HG02798 (cell line): ENCODE data around the gene DIP2A.
"Not testable (repeated sequence)": the region's sequence is repeated elsewhere in the genome, so short reads cannot be mapped to it uniquely, and the experiment has no call there.

ENCODE experiments used
- ATAC-seq: cut with Tn5 transposase; IDR thresholded peaks from one replicate; pipeline ENCODE4 v1.9.1; 2021; ENCODE audit warnings: mild to moderate bottlenecking; ENCODE audit not compliant: unreplicated experiment, poor library complexity

The DIP2A gene

DNA sequence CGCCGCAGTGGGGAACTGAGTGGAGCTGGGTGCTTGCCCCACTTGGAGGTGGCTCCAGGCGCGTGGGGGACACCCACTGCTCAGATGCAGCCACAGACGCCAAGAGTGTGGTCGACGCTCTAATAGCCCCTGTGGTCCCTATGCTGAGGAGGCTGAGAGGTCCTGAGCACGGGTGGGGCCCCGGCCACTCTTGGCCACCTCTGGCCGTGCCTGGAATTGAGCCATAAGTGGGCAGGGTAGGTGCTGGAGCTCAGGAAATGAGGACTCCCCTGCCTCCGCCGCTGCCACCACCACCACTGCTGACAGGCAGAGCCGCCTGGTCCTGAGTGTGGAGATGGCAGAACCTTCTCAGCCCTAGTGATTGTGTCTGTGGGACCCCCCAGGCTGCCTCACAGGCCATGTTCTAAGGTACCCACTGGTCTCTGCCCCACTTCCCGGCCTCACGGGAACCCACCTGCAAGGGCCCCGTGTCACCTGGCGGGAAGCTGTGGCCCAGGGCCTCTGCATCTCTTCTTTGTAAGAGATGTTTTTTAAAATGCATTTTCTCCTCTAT is 34.6 kb upstream of the DIP2A start:
- no peak for ATAC-seq

GRCh38 chr21:46424621-46425020 is 34.1 kb upstream of the DIP2A start:
- ATAC-seq, result no peak

DNA sequence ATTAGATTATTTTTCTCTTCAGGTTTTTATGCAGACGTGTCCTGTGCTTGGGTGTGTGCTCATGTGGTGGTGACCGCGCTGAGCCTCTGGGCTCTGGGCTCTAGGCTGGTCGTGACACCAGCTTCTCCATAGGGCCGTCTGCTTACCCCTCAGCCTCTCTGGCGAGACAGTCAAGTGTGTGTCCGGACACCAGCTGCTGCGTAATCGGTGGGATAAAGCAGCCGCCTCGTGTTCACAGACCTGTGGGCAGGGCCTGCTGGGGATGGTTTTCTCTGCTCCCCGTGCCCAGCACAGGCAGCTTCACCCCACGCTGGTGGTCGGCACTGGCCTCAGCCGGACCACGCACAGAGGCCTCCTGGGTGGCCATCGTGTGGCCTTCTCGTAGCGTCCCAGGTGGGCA is 33.6 kb upstream of the DIP2A start:
- ATAC-seq, result no peak

DNA sequence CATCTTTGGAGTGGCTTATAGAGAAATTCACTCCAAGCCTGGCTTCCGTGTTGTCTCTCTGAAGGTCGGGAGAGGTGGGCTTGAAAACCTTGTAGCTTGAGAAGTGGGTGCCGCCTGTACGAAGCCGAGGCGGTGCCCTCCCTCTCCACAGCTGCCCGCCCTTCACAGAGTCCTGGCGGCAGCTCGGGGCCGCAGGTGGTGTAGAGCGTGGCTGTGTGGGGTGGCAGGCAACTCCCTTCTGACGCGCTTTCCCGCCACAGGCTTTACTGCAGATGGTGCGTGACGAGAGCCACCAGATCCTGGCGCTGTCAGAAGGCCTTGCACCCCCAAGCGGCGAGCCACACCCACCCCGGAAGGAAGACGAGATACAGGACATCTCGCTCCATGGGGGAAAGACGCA is 33.1 kb upstream of the DIP2A start:
- ATAC-seq, result no peak

GRCh38 chr21:46426313-46427046 is 32.2 kb upstream of the DIP2A start:
- ATAC-seq, result no peak

GRCh38 chr21:46427516-46427915 is 31.2 kb upstream of the DIP2A start:
- ATAC-seq, result no peak

DNA sequence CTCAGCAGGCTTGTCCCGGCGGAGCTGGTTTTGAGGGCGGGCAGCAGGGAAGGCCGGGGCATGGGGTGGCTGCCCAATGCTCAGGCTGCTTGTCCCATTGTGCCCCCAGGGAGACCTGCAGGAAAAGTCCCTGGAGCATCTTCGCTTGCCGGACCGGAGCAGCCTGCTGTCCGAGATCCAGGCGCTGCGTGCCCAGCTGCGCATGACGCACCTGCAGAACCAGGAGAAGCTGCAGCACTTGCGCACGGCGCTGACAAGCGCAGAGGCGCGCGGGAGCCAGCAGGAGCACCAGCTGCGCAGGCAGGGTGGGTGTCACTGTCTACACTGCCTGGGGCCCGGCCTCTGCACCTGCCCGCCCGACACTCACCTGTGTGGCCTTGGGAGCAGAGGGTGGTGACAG is 30.4 kb upstream of the DIP2A start:
- ATAC-seq, result no peak

- no peak for ATAC-seq
Observed at GRCh38 chr21:46428987-46429710, 29.5 kb upstream of the DIP2A start.

DNA sequence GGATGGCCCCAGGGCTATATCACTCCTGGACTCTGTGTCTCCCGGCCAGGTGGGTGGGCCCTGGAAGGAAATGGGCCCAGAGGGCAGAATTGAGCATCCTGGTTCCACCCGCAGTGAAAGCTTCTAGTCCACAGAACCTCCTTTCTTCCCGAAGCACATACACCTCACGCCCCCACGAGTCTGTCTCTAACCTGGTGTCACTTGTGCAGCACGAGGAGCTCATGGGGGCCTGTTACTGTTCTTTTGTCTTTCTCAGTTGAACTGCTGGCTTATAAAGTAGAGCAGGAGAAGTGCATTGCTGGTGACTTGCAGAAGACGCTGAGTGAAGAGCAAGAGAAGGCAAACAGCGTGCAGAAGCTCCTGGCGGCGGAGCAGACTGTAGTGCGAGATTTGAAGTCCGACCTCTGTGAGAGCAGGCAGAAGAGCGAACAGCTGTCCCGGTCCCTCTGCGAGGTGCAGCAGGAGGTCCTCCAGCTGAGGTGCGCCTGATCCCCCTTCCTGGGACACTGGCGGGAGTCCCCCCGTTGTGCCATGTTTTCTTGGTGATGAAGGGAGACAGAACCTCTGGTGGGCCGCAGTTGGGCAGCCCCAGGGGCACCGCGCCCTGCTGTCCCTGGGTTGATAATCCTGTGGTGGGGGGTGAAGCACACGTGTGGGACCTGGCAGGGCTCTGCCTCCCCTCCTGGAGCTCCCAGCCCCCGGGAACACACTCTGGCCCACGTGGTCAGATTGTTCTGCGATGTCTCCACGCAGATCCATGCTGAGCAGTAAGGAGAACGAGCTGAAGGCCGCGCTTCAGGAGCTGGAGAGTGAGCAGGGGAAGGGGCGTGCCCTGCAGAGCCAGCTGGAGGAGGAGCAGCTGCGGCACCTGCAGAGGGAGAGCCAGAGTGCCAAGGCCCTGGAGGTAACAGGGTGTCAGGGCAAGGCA is 28.7 kb upstream of the DIP2A start:
- ATAC-seq, result no peak

DNA sequence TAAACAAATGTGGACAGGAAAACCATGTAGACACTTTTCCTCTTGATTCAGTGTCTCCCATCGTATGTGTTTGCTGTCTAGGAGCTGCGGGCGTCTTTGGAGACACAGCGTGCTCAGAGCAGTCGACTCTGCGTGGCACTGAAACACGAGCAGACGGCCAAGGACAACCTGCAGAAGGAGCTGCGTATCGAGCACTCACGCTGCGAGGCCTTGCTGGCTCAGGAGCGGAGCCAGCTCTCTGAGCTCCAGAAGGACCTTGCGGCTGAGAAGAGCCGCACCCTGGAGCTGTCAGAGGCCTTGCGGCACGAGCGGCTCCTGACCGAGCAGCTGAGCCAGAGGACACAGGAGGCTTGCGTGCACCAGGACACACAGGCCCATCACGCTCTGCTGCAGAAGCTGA is 27.2 kb upstream of the DIP2A start:
- no peak for ATAC-seq

GRCh38 chr21:46431884-46432488 is 26.7 kb upstream of the DIP2A start:
- ATAC-seq, result no peak

DNA sequence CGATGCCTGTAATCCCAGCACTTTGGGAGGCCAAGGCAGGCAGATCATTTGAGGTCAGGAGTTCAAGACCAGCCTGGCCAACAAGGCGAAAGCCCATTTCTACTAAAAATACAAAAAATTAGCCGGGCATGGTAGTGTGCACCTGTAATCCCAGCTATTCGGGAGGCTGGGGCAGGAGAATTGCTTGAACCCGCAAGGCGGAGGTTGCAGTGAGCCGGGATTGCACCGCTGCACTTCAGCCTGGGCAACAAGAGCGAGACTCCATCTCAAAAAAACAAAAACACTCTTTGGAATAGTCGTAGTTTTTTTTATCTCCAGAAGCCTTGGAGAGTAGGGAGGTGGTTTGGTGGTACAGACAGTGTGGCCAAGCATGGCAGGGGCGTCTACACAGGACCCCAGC is 25.6 kb upstream of the DIP2A start:
- ATAC-seq, result not testable (repeated sequence)

- ATAC-seq, result no peak
Observed at GRCh38 chr21:46434322-46434958, 24.3 kb upstream of the DIP2A start.

GRCh38 chr21:46435786-46436227 is 22.9 kb upstream of the DIP2A start:
- no peak for ATAC-seq

DNA sequence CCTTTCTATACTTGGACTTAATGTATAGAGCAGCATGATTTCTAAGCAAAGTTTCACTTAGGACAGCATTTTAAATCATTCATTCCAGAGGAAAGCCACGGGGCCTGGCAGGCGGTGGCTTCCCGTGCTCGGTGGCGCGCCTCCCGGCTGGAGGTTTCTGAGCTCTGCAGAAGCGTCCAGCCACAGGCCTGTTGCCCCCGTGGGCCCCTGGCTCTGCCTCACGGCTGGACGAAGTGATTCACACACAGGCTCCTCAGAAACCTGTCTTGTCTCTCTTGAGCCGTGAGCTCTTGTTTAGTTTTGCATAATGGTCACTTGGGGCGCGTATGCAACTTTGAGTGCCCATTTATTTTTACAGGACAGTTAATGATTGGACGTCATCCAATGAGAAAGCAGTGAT is 22.1 kb upstream of the DIP2A start:
- ATAC-seq, result no peak

DNA sequence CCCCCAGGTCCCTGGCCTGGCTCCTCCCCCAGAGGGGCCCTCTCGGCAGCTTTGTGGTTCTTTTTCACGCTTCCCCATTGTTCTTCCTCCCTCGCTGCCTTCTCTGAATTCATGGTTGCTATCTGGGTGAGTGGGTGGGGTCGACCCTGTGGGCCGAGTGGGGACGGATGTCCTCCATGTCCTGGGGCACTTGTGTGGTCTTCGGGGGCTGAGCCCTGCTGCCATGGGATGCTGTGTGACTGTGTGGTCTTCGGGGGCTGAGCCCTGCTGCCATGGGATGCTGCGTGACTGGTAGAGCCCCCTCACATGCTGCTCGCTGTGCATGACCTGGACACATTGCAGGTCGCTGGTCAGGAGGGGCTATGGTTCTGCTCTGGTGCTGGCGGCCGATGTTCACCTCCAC is 21.6 kb upstream of the DIP2A start:
- ATAC-seq, result no peak

DNA sequence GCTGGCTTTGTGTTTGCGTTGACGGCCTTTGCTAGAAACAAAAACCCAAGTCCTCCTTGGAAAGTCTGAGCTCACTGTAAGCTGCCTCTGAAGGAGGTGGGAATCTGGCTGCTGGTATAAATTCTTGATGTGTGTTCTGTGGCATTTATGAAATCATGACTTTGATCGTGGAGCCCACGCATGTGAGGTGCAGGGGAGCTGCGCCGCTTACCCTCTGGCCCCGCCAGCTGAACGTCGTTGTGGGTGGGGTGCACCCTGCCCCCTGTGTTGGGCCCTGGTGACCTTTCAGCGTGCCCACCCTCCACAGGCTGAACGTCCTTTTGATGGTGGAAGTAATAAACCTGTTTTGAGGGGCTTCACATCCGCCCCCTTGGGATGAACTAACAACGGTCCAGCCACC is 21.2 kb upstream of the DIP2A start:
- ATAC-seq, result no peak

DNA sequence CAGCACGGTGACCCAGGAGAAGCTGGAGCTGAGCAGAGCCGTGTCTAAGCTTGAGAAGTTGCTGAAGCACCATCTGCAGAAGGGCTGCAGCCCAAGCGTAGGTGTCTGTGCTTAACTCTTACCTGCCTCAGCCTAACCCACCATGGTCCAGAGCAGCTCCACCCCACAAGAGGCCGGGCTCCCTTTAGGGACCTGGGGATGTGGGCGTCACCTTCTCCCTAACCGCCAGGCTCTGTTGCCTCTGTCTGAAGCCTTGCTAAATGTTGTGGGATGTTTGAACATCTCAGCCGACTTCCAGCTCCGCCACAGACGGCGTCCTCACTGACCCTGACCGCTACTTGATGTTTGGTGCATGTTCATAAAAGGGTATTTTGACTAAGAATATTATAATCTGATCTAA is 20.4 kb upstream of the DIP2A start:
- ATAC-seq, result no peak

DNA sequence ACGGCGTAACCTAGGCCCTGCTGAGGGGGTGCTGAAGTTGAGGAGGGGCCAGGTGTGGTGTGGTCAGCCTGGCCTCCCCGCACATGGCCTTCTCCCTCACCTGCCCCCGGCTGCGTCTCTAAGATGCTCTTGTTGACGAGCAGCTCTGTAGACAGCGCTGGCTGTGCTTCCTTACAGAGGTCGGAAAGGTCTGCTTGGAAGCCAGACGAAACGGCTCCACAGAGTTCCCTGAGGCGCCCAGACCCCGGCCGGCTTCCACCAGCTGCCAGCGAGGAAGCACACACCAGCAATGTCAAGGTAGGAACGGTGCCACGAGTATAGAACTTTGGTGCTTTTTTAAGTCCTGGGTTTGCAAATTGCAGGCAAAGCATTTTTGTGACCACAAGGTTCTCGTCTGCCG is 18.8 kb upstream of the DIP2A start:
- ATAC-seq, result no peak

- no peak for ATAC-seq
Observed at GRCh38 chr21:46441331-46441730, 17.4 kb upstream of the DIP2A start.
